HG03521 (cell line): Measurements from ENCODE around the gene HNRNPA0.
A peak's percentile ranks its signal among the peaks of the same experiment; 100 is the strongest.
"Not testable (repeated sequence)": the region's sequence is repeated elsewhere in the genome, so short reads cannot be mapped to it uniquely, and the experiment has no call there.

Experiments
- ATAC-seq: cut with Tn5 transposase; IDR thresholded peaks from one replicate; pipeline ENCODE4 v1.9.1; 2021; ENCODE audit warnings: mild to moderate bottlenecking, moderate library complexity; ENCODE audit not compliant: unreplicated experiment

The HNRNPA0 gene

GRCh38 chr5:137754188-137754960 is at the start of gene HNRNPA0:
HNRNPA0 (minus strand) TSS chr5:137754363; CDS start chr5:137754066, 297 bp downstream.
- ATAC-seq = peak; percentile 77

- no peak for ATAC-seq
These were observed 48.4 kb upstream of the HNRNPA0 start for GRCh38 chr5:137802282-137803210.

- ATAC-seq = no peak
These were observed 46.7 kb upstream of the HNRNPA0 start for GRCh38 chr5:137800700-137801411.

- ATAC-seq = no peak
These were observed 42.1 kb upstream of the HNRNPA0 start for GRCh38 chr5:137796279-137796678.

- no peak for ATAC-seq
These were observed 40.7 kb upstream of the HNRNPA0 start for GRCh38 chr5:137794863-137795262.

GRCh38 chr5:137792303-137792702 is 38.1 kb upstream of the HNRNPA0 start:
- no peak for ATAC-seq

- no peak for ATAC-seq
These were observed 37.6 kb upstream of the HNRNPA0 start for GRCh38 chr5:137791799-137792198.

- no peak for ATAC-seq
These were observed 37.2 kb upstream of the HNRNPA0 start for GRCh38 chr5:137791387-137791786.

- ATAC-seq = not testable (repeated sequence)
These were observed 34.4 kb upstream of the HNRNPA0 start for GRCh38 chr5:137788560-137788959.

- ATAC-seq = no peak
These were observed 28.9 kb upstream of the HNRNPA0 start for GRCh38 chr5:137782984-137783536.

GRCh38 chr5:137782055-137782454 is 27.9 kb upstream of the HNRNPA0 start:
- no peak for ATAC-seq

- ATAC-seq = no peak
These were observed 24.8 kb upstream of the HNRNPA0 start for GRCh38 chr5:137778772-137779564.

GRCh38 chr5:137767937-137768336 is 13.8 kb upstream of the HNRNPA0 start:
- not testable (repeated sequence) for ATAC-seq

- ATAC-seq = no peak
These were observed 7.4 kb upstream of the HNRNPA0 start for GRCh38 chr5:137761566-137761965.

- no peak for ATAC-seq
These were observed 6.8 kb upstream of the HNRNPA0 start for GRCh38 chr5:137760719-137761516.

GRCh38 chr5:137760294-137760693 is 6.1 kb upstream of the HNRNPA0 start:
- ATAC-seq = no peak

- peak; percentile 24 for ATAC-seq
These were observed 4.6 kb upstream of the HNRNPA0 start for GRCh38 chr5:137758715-137759306.

- ATAC-seq = no peak
These were observed 4.0 kb upstream of the HNRNPA0 start for GRCh38 chr5:137758121-137758520.

GRCh38 chr5:137757634-137758033 is 3.5 kb upstream of the HNRNPA0 start:
- ATAC-seq = no peak
